HG03354 (cell line): ENCODE results near the gene HIRA.
"Not testable (repeated sequence)": the region's sequence is repeated elsewhere in the genome, so short reads cannot be mapped to it uniquely, and the experiment has no call there.

Source experiments
- ATAC-seq: cut with Tn5 transposase; IDR thresholded peaks from one replicate; pipeline ENCODE4 v1.9.1; 2021; ENCODE audit warnings: mild to moderate bottlenecking; ENCODE audit not compliant: unreplicated experiment, poor library complexity, severe bottlenecking

Gene HIRA

GRCh38 chr22:19394274-19395050 lies 37.1 kb downstream of the HIRA start:
- ATAC-seq: no peak

GRCh38 chr22:19393704-19394103 lies 37.8 kb downstream of the HIRA start:
- ATAC-seq: no peak

- no peak for ATAC-seq
Observed at GRCh38 chr22:19387575-19387974, 44.0 kb downstream of the HIRA start.

- no peak for ATAC-seq
Observed at GRCh38 chr22:19387038-19387437, 44.5 kb downstream of the HIRA start.

- ATAC-seq: no peak
Observed at GRCh38 chr22:19386248-19386647, 45.3 kb downstream of the HIRA start.

GRCh38 chr22:19385221-19385906 lies 46.2 kb downstream of the HIRA start:
- no peak for ATAC-seq

GRCh38 chr22:19383292-19383691 lies 48.2 kb downstream of the HIRA start:
- no peak for ATAC-seq

GRCh38 chr22:19382240-19382639 lies 49.3 kb downstream of the HIRA start:
- ATAC-seq: no peak

GRCh38 chr22:19378344-19378674 lies 53.2 kb downstream of the HIRA start:
- ATAC-seq: no peak

GRCh38 chr22:19377565-19378343 lies 53.8 kb downstream of the HIRA start:
- no peak for ATAC-seq

GRCh38 chr22:19376971-19377370 lies 54.6 kb downstream of the HIRA start:
- ATAC-seq: no peak

GRCh38 chr22:19376247-19376646 lies 55.3 kb downstream of the HIRA start:
- ATAC-seq: no peak

GRCh38 chr22:19375435-19375834 lies 56.1 kb downstream of the HIRA start:
- ATAC-seq: no peak

GRCh38 chr22:19374410-19374809 lies 57.1 kb downstream of the HIRA start:
- ATAC-seq: no peak

- ATAC-seq: no peak
Observed at GRCh38 chr22:19373450-19373849, 58.1 kb downstream of the HIRA start.

GRCh38 chr22:19371893-19372292 lies 59.6 kb downstream of the HIRA start:
- ATAC-seq: no peak

GRCh38 chr22:19368876-19369275 lies 62.7 kb downstream of the HIRA start:
- ATAC-seq: no peak

GRCh38 chr22:19367763-19368367 lies 63.7 kb downstream of the HIRA start:
- ATAC-seq: no peak

- ATAC-seq: not testable (repeated sequence)
Observed at GRCh38 chr22:19363541-19363940, 68.0 kb downstream of the HIRA start.

GRCh38 chr22:19361501-19362103 lies 69.9 kb downstream of the HIRA start:
- peak; percentile 84 for ATAC-seq
